Tibial nerve (tissue), 3 donors: ENCODE data around the gene MED20.

Experiments used
- CTCF ChIP-seq, 5 experiments: fragments of 200-600 bp in 3 of 5; fragments of 450-650 bp in 2 of 5; sonication (generic) in 3 of 5; IDR thresholded peaks; one replicate each; pipeline ENCODE4 v1.5.1; 2016 to 2019; ENCODE audit warnings: antibody characterized with exemption in 5 of 5, mild to moderate bottlenecking in 3 of 5, moderate library complexity in 2 of 5
- POLR2A ChIP-seq, 2 donors: fragments of 450-650 bp; IDR thresholded peaks; one replicate each; pipeline ENCODE4 v1.6.1; 2017; ENCODE audit warnings: antibody characterized with exemption in 2 of 2, mild to moderate bottlenecking in 2 of 2, moderate library complexity in 2 of 2

GRCh38 chr6:41914343-41914742, 6.6 kb downstream of the MED20 start:
- TF ChIP-seq CTCF (IDR thresholded peaks at IDR 0.05) (no peak), POLR2A (IDR thresholded peaks at IDR 0.05) (no peak)
